A549 (cell line): ENCODE results near the gene CCDC12.

Experiments used
- CHD4 ChIP-seq: fragments of 200-600 bp; sonication (generic); IDR thresholded peaks from 2 replicates; pipeline ENCODE4 v1.6.1; 2016; ENCODE audit warnings: antibody characterized with exemption, mild to moderate bottlenecking, borderline replicate concordance
- EP300 ChIP-seq, 2 experiments: fragments of >200 bp; sonication (Bioruptor Twin); formaldehyde crosslinking; IDR thresholded peaks; 2 replicates in 1 of 2; 3 replicates in 1 of 2; pipeline ENCODE4 v1.6.1; 2016 to 2017
- HOXA7 ChIP-seq: fragments of 250-450 bp; sonication (Bioruptor Pico); IDR thresholded peaks from 2 replicates; pipeline ENCODE4 v1.5.0; 2020; ENCODE audit warnings: mild to moderate bottlenecking, moderate library complexity
- POLR2A ChIP-seq: IDR thresholded peaks from 2 replicates; pipeline ENCODE4 v1.6.1; 2012; ENCODE audit warnings: mild to moderate bottlenecking, low read length
- SREBF2 ChIP-seq: fragments of 450-650 bp; IDR thresholded peaks from 2 replicates; pipeline ENCODE4 v1.6.1; 2014; ENCODE audit warnings: mild to moderate bottlenecking, moderate library complexity
- TF ChIP-seq, protein P1 (sequence below): fragments of >200 bp; sonication (Bioruptor Twin); formaldehyde crosslinking; IDR thresholded peaks from 3 replicates; pipeline ENCODE4 v1.5.1; 2016

DNA sequence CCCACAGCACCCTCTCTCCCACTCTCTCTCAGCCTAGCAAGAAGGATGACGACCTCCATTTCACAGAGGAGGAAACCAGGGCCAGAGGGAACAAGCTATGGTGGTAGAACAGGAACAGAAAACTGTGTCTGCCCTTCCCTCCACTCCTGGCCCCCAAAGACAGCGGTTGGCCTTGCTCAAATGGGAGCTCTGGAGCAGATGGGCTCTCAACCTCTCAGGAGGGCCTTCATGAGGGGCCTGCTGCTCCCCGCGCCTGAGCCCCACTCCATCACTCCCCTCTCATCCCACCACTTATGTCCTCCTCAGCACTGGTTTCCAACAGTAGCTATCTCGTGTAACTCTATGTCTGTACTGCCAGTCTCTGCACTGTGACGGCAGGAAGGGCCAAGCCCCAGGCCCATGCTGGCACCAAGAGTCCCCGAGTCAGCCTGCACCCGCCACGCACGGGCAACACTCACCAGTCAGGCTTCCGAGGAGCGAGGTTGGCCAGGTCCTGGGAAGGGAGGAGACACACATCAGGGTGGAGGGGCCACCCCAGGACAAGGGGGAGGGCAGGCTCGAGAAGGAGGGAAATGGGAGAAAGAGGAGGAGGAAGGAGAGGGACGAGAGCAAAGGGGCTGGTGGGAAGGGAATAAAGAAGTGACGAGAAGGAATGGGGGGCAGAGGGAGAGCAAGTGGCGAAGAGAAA, 53.5 kb downstream of the CCDC12 start:
- TF ChIP-seq, protein P1, sequence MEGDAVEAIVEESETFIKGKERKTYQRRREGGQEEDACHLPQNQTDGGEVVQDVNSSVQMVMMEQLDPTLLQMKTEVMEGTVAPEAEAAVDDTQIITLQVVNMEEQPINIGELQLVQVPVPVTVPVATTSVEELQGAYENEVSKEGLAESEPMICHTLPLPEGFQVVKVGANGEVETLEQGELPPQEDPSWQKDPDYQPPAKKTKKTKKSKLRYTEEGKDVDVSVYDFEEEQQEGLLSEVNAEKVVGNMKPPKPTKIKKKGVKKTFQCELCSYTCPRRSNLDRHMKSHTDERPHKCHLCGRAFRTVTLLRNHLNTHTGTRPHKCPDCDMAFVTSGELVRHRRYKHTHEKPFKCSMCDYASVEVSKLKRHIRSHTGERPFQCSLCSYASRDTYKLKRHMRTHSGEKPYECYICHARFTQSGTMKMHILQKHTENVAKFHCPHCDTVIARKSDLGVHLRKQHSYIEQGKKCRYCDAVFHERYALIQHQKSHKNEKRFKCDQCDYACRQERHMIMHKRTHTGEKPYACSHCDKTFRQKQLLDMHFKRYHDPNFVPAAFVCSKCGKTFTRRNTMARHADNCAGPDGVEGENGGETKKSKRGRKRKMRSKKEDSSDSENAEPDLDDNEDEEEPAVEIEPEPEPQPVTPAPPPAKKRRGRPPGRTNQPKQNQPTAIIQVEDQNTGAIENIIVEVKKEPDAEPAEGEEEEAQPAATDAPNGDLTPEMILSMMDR = no peak
- TF ChIP-seq CHD4 = no peak
- no peak for TF ChIP-seq SREBF2
- no peak for TF ChIP-seq HOXA7
- no peak for TF ChIP-seq EP300 (IDR thresholded peaks at IDR 0.05)
- no peak for TF ChIP-seq POLR2A
